ENCODE results near the gene CREB3.

- TF ChIP-seq FOXM1 (IDR thresholded peaks at IDR 0.05; ENCODE audit: borderline replicate concordance, low read depth): no peak
- no peak for TF ChIP-seq TEAD4 (IDR thresholded peaks at IDR 0.05)
- TF ChIP-seq, protein P1, sequence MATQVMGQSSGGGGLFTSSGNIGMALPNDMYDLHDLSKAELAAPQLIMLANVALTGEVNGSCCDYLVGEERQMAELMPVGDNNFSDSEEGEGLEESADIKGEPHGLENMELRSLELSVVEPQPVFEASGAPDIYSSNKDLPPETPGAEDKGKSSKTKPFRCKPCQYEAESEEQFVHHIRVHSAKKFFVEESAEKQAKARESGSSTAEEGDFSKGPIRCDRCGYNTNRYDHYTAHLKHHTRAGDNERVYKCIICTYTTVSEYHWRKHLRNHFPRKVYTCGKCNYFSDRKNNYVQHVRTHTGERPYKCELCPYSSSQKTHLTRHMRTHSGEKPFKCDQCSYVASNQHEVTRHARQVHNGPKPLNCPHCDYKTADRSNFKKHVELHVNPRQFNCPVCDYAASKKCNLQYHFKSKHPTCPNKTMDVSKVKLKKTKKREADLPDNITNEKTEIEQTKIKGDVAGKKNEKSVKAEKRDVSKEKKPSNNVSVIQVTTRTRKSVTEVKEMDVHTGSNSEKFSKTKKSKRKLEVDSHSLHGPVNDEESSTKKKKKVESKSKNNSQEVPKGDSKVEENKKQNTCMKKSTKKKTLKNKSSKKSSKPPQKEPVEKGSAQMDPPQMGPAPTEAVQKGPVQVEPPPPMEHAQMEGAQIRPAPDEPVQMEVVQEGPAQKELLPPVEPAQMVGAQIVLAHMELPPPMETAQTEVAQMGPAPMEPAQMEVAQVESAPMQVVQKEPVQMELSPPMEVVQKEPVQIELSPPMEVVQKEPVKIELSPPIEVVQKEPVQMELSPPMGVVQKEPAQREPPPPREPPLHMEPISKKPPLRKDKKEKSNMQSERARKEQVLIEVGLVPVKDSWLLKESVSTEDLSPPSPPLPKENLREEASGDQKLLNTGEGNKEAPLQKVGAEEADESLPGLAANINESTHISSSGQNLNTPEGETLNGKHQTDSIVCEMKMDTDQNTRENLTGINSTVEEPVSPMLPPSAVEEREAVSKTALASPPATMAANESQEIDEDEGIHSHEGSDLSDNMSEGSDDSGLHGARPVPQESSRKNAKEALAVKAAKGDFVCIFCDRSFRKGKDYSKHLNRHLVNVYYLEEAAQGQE (IDR thresholded peaks at IDR 0.05; ENCODE audit: low read depth): no peak
- no peak for TF ChIP-seq RAD21 (IDR thresholded peaks at IDR 0.05; ENCODE audit: low read depth)
- TF ChIP-seq MAX (IDR thresholded peaks at IDR 0.05): no peak
- no peak for TF ChIP-seq TAF1 (IDR thresholded peaks at IDR 0.05; ENCODE audit: low read depth)
- no peak for TF ChIP-seq EP300 (IDR thresholded peaks at IDR 0.05; ENCODE audit: borderline replicate concordance)
- TF ChIP-seq YY1 (IDR thresholded peaks at IDR 0.05; ENCODE audit: low read depth): no peak
- no peak for TF ChIP-seq NFIC (IDR thresholded peaks at IDR 0.05)
Measured at GRCh38 chr9:35718721-35719511, 13.6 kb upstream of the CREB3 start.

All from Ishikawa (cell line).